IgD-negative memory B cell (primary cell): Measurements from ENCODE around the gene TRAPPC5. TPM values are rescaled to one million over a fixed set of nuclear protein-coding genes. Genes with fewer than 3 reads are reported as not detected.
A peak's percentile ranks its signal among the peaks of the same experiment; 100 is the strongest.

Source experiments
- H3K27ac Mint-ChIP-seq, 3 donors: one replicate each; pipeline ENCODE4 v1.8.0; 2020 to 2022; ENCODE audit warnings: mild to moderate bottlenecking in 3 of 3, mixed read lengths in 3 of 3, moderate library complexity in 1 of 3
- H3K27me3 Mint-ChIP-seq: one replicate; pipeline ENCODE4 v1.8.0; 2021; ENCODE audit warnings: mixed read lengths
- H3K36me3 Mint-ChIP-seq: one replicate; pipeline ENCODE4 v1.8.0; 2020; ENCODE audit warnings: mild to moderate bottlenecking, mixed read lengths
- H3K4me1 Mint-ChIP-seq, 3 donors: one replicate each; pipeline ENCODE4 v1.8.0; 2020 to 2022; ENCODE audit warnings: mixed read lengths in 3 of 3, mild to moderate bottlenecking in 1 of 3
- H3K4me3 Mint-ChIP-seq, 4 donors: one replicate each; pipeline ENCODE4 v1.8.0; 2020 to 2022; ENCODE audit warnings: mild to moderate bottlenecking in 4 of 4, mixed read lengths in 4 of 4, moderate library complexity in 3 of 4
- H3K9me3 Mint-ChIP-seq, 3 donors: one replicate each; pipeline ENCODE4 v1.8.0; 2020 to 2021; ENCODE audit warnings: mixed read lengths in 3 of 3, mild to moderate bottlenecking in 1 of 3
- polyA plus RNA-seq: library from polyadenylated mRNA; unstranded; fragments of 300-500 nt; fragmentation: Illumina TruSeq; gene quantifications from one replicate; pipeline ENCODE4 v1.2.3, GENCODE V29; 2021

The TRAPPC5 gene
- polyA plus RNA-seq, 1 donor from 2014 or later, result 219 TPM

GRCh38 chr19:7697721-7698287 is 17.2 kb downstream of the TRAPPC5 start:
- H3K27ac Mint-ChIP-seq, result peak overlapping the region in 2 of 3 donors; percentile 46

DNA sequence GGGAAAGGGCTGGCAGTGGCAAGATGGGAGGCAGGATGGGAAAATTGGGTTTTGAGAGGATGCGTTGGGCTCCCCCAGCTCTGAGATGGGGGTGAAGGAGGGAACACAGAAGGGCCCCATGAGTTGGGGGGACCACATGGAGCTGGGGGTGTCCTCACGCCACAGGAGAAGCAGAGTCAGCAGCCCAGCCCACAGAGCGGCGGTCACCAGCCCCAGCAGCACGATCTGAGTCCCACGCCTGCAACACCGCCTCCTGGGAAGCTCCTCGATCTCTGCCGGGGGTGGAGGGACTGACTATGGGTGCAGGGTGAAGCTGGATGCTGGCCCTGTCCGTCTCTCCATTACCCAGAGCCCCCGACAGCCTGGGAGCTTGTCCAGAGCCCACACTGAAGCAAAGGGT is 17.9 kb downstream of the TRAPPC5 start:
- H3K9me3 Mint-ChIP-seq, result no peaks in the 10 kb centered on the region
- H3K27me3 Mint-ChIP-seq, result no peaks in the 10 kb centered on the region
- peaks cover 41 to 54% (median 51%) of the 10 kb centered on the region in 3 donors for H3K4me1 Mint-ChIP-seq
- H3K27ac Mint-ChIP-seq, result peak overlapping the region in 2 of 3 donors; percentile 76 to 100
- peak overlapping the region in 3 of 4 donors; percentile 75 to 93 (median 80) for H3K4me3 Mint-ChIP-seq
- peaks cover 2% of the 10 kb centered on the region for H3K36me3 Mint-ChIP-seq

More at GRCh38 chr19:7697721-7698287, 17.2 kb downstream of the TRAPPC5 start:
- peak overlapping the region in 3 of 4 donors; percentile 38 to 80 (median 45) for H3K4me3 Mint-ChIP-seq
- peaks cover 2% of the 10 kb centered on the region for H3K36me3 Mint-ChIP-seq
- no peaks in the 10 kb centered on the region for H3K9me3 Mint-ChIP-seq
- H3K4me1 Mint-ChIP-seq, result peaks cover 41 to 51% (median 47%) of the 10 kb centered on the region in 3 donors
- H3K27me3 Mint-ChIP-seq, result no peaks in the 10 kb centered on the region

GRCh38 chr19:7699003-7699402 is 18.4 kb downstream of the TRAPPC5 start:
- H3K27me3 Mint-ChIP-seq, result no peaks in the 10 kb centered on the region
- no peaks in the 10 kb centered on the region for H3K9me3 Mint-ChIP-seq
- H3K36me3 Mint-ChIP-seq, result peaks cover 2% of the 10 kb centered on the region

GRCh38 chr19:7699417-7700401 is 19.1 kb downstream of the TRAPPC5 start:
- H3K27ac Mint-ChIP-seq, result peak overlapping the region; percentile 80 to 100 (median 98)
- H3K27me3 Mint-ChIP-seq, result no peaks in the 10 kb centered on the region
- H3K4me1 Mint-ChIP-seq, result peaks cover 33 to 55% (median 53%) of the 10 kb centered on the region in 3 donors
- peaks cover 2% of the 10 kb centered on the region for H3K36me3 Mint-ChIP-seq
- peak overlapping the region; percentile 75 to 93 (median 83) for H3K4me3 Mint-ChIP-seq
- no peaks in the 10 kb centered on the region for H3K9me3 Mint-ChIP-seq

More at GRCh38 chr19:7699003-7699402, 18.4 kb downstream of the TRAPPC5 start:
- H3K4me3 Mint-ChIP-seq, result peak overlapping the region; percentile 75 to 93 (median 83)
- H3K27ac Mint-ChIP-seq, result peak overlapping the region; percentile 76 to 100 (median 80)
- H3K4me1 Mint-ChIP-seq, result peaks cover 40 to 55% (median 55%) of the 10 kb centered on the region in 3 donors

- Mint-ChIP-seq H3K27ac (peak overlapping the region; percentile 98 to 100 (median 99)), H3K36me3 (peaks cover 2% of the 10 kb centered on the region), H3K27me3 (no peaks in the 10 kb centered on the region), H3K9me3 (no peaks in the 10 kb centered on the region), H3K4me3 (peak overlapping the region; percentile 82 to 97 (median 92)), H3K4me1 (peaks cover 41 to 61% (median 60%) of the 10 kb centered on the region in 3 donors)
Observed at GRCh38 chr19:7701049-7701653, 20.5 kb downstream of the TRAPPC5 start.

GRCh38 chr19:7701654-7702457 is 21.2 kb downstream of the TRAPPC5 start, which contains the start of gene FCER2:
TSS of gene FCER2 (minus strand) at chr19:7702131. CDS start at chr19:7699760, 2,371 bp downstream.
- Mint-ChIP-seq H3K27ac (peak within 1 kb of the TSS; percentile 98 to 100 (median 99)), H3K9me3 (no peaks in the 10 kb centered on the region), H3K36me3 (no peaks in the 10 kb centered on the region), H3K4me1 (peaks cover 44 to 64% (median 64%) of the 10 kb centered on the region in 3 donors), H3K4me3 (peak within 1 kb of the TSS; percentile 82 to 97 (median 92)), H3K27me3 (peaks cover 4% of the 10 kb centered on the region)

- H3K4me1 Mint-ChIP-seq, result peaks cover 41 to 64% (median 62%) of the 10 kb centered on the region in 3 donors
Observed at GRCh38 chr19:7703332-7703731, 22.7 kb downstream of the TRAPPC5 start.

GRCh38 chr19:7704280-7705060 is 23.8 kb downstream of the TRAPPC5 start:
- H3K27me3 Mint-ChIP-seq, result peaks cover 4% of the 10 kb centered on the region
- H3K27ac Mint-ChIP-seq, result peak overlapping the region; percentile 97 to 99 (median 98)
- H3K4me1 Mint-ChIP-seq, result peaks cover 43 to 65% (median 62%) of the 10 kb centered on the region in 3 donors
- H3K9me3 Mint-ChIP-seq, result no peaks in the 10 kb centered on the region
- H3K4me3 Mint-ChIP-seq, result peak overlapping the region in 2 of 4 donors; percentile 77 to 94
- H3K36me3 Mint-ChIP-seq, result no peaks in the 10 kb centered on the region

More at GRCh38 chr19:7703332-7703731, 22.7 kb downstream of the TRAPPC5 start:
- Mint-ChIP-seq H3K27ac (peak overlapping the region; percentile 76 to 99 (median 97)), H3K9me3 (no peaks in the 10 kb centered on the region), H3K4me3 (peak overlapping the region in 3 of 4 donors; percentile 36 to 65 (median 47)), H3K36me3 (no peaks in the 10 kb centered on the region), H3K27me3 (peaks cover 4% of the 10 kb centered on the region)

DNA sequence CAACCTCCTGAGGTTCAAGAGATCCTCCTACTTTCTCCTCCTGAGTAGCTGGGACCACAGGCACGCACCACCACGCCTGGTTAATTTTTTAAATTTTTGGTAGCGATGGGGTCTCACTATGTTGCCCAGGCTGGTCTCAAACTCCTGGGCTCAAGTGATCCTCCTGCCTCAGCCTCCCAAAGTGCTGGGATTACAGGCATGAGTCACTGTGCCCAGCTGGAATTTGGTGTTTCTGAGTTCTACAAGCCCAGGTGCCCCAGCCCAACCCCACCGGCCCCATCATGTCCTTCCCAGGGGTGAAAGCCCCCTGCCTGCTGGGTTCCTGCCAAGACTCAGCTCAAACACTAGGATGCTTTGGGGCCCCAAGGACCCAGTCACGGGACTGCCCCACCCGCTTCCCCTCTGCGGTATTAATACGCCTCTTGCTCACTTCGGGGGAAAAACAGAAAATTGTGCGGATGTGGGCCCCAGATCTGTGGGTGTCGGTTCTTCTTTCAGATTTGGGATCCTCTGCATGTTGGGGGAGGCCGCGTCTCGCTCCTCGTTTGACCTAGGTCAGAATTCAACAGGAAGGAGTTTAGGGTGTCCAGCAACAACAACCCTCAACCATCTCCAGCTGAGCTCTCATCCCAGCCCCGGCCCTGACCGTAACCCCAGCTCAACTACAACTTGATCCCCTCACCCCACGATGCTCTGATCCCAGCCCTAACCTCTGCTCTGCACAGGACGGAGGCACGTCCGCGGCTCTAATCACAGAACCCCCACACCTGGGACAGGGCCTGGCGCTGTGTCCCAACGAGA is 25.0 kb downstream of the TRAPPC5 start:
- no peaks in the 10 kb centered on the region for H3K36me3 Mint-ChIP-seq
- peaks cover 4% of the 10 kb centered on the region for H3K27me3 Mint-ChIP-seq
- H3K9me3 Mint-ChIP-seq, result no peaks in the 10 kb centered on the region
- peaks cover 44 to 64% (median 57%) of the 10 kb centered on the region in 3 donors for H3K4me1 Mint-ChIP-seq
- H3K4me3 Mint-ChIP-seq, result peak overlapping the region; percentile 72 to 94 (median 85)
- H3K27ac Mint-ChIP-seq, result peak overlapping the region; percentile 97 to 99 (median 98)

- no peaks in the 10 kb centered on the region for H3K9me3 Mint-ChIP-seq
- H3K4me1 Mint-ChIP-seq, result peaks cover 46 to 67% (median 58%) of the 10 kb centered on the region in 3 donors
- H3K36me3 Mint-ChIP-seq, result no peaks in the 10 kb centered on the region
- peak overlapping the region; percentile 72 to 94 (median 85) for H3K4me3 Mint-ChIP-seq
- H3K27me3 Mint-ChIP-seq, result peaks cover 4% of the 10 kb centered on the region
- H3K27ac Mint-ChIP-seq, result peak overlapping the region; percentile 97 to 99 (median 98)
Observed at GRCh38 chr19:7706188-7706954, 25.7 kb downstream of the TRAPPC5 start.

DNA sequence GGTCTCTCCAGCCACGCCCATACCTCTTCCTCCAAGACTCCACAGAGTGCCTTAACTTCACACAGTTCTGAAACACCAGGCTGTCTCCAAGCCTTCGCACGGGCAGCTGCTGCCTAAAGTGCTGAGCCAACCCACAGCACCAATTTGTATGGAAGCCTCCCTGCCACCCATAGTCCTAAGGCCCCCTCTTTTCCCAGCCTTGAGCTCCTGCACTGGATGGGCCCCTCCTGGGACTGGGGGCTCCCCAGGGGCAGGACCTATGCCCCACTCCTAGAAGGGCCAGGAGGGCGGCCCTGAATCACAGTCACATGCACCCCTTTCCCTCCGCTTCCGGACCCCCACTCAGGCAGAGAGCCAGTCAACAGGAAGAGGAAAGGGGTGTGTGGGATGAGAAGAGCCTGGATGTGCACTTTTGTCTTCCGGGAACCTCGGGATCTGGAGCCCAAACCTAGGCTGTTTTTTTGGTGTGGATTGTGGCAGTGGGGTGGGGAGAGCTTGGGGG is 26.4 kb downstream of the TRAPPC5 start:
- H3K36me3 Mint-ChIP-seq, result no peaks in the 10 kb centered on the region
- H3K27me3 Mint-ChIP-seq, result peaks cover 4% of the 10 kb centered on the region
- no peaks in the 10 kb centered on the region for H3K9me3 Mint-ChIP-seq
- peaks cover 43 to 62% (median 52%) of the 10 kb centered on the region in 3 donors for H3K4me1 Mint-ChIP-seq
- peak overlapping the region; percentile 57 to 94 (median 85) for H3K4me3 Mint-ChIP-seq
- peak overlapping the region; percentile 97 to 99 (median 98) for H3K27ac Mint-ChIP-seq
